ENCODE results near the gene METTL15. TPM values are rescaled to one million over a fixed set of nuclear protein-coding genes. Genes with fewer than 3 reads are reported as not detected.
"Not testable (repeated sequence)": the region's sequence is repeated elsewhere in the genome, so short reads cannot be mapped to it uniquely, and the experiment has no call there.

METTL15 gene
- total RNA-seq, 1 donor from 2014 or later, result 13.5 TPM

DNA sequence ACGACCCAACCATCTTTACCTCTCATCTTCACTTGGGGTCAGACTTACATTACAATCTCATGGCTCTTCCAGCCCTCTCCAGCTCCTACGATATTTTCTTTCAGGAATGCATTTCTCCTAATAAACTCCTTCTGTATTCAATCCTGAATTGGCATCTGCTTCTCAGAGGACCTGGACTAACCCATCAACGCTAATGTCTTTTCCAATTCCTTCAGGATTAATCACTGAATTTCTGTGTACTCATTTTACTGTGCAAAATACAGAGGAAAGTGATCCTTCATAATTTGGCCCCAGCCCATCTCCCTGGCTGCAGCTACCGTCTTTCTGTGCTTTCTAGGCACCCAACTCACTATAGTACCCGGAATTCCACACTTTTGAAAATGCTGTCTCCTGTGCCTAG lies 239.2 kb downstream of the METTL15 start:
- ATAC-seq, result no peak
- H3K9me3 ChIP-seq, result no peaks in the 10 kb centered on the region
- H3K27ac ChIP-seq, result no peak overlapping the region
- H3K27me3 ChIP-seq, result no peaks in the 10 kb centered on the region
- TF ChIP-seq, protein P1, sequence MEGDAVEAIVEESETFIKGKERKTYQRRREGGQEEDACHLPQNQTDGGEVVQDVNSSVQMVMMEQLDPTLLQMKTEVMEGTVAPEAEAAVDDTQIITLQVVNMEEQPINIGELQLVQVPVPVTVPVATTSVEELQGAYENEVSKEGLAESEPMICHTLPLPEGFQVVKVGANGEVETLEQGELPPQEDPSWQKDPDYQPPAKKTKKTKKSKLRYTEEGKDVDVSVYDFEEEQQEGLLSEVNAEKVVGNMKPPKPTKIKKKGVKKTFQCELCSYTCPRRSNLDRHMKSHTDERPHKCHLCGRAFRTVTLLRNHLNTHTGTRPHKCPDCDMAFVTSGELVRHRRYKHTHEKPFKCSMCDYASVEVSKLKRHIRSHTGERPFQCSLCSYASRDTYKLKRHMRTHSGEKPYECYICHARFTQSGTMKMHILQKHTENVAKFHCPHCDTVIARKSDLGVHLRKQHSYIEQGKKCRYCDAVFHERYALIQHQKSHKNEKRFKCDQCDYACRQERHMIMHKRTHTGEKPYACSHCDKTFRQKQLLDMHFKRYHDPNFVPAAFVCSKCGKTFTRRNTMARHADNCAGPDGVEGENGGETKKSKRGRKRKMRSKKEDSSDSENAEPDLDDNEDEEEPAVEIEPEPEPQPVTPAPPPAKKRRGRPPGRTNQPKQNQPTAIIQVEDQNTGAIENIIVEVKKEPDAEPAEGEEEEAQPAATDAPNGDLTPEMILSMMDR (IDR thresholded peaks at IDR 0.05), result no peak
- intact Hi-C loops (cut with DNase I), result no loop called here
- no peaks in the 10 kb centered on the region for H3K36me3 ChIP-seq
- H3K4me1 ChIP-seq, result no peaks in the 10 kb centered on the region
- no peak for DNase-seq
- no peak overlapping the region for H3K4me3 ChIP-seq

DNA sequence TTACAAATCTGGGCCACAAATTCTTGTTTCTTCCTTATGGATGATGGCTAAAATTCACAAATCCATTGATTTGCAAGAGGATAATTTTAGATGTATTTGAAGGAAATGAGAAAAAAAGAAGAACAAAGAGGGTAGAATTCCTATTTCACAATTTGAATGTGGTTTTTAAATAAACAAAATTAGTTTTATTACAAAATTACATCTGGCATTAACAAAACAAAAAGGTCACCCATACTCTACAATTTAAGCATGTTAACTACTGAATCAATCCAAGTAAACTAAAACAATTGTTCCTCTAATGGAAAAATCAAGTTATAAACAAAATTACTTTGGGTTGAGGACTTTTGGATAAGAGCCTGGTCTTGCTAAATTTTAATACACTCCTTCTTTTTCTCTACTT lies 242.0 kb downstream of the METTL15 start:
- TF ChIP-seq, protein P1 (IDR thresholded peaks at IDR 0.05), result no peak
- H3K4me1 ChIP-seq, result no peaks in the 10 kb centered on the region
- ATAC-seq (no peak), DNase-seq (no peak)
- H3K36me3 ChIP-seq, result no peaks in the 10 kb centered on the region
- no peak overlapping the region for H3K27ac ChIP-seq
- no peaks in the 10 kb centered on the region for H3K9me3 ChIP-seq
- H3K4me3 ChIP-seq, result no peak overlapping the region
- no peaks in the 10 kb centered on the region for H3K27me3 ChIP-seq
- intact Hi-C loops (cut with DNase I), result no loop called here

DNA sequence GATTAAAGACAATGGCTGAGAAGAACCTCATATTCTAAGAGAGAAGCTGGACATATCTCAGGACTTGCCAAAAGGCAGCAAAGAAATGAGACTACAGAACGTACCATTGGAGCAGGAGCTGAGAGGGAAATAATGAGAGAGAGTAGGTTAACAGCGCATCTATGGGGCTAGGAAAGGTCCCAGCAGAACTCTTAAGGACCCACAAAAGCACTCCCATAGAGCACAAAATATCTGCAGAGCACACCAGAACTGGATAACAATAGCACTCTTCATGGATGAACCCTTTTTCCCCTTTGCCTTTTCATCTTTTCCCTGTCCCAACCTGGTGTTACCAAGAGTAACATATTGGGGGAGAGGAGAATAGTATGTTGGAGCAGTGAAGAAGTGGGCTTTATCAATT lies 245.8 kb downstream of the METTL15 start:
- H3K27me3 ChIP-seq, result no peaks in the 10 kb centered on the region
- no peaks in the 10 kb centered on the region for H3K4me1 ChIP-seq
- ATAC-seq (no peak), DNase-seq (no peak)
- no peaks in the 10 kb centered on the region for H3K9me3 ChIP-seq
- intact Hi-C loops (cut with DNase I), result no loop called here
- no peak overlapping the region for H3K27ac ChIP-seq
- H3K4me3 ChIP-seq, result no peak overlapping the region
- TF ChIP-seq, protein P1 (IDR thresholded peaks at IDR 0.05), result no peak
- H3K36me3 ChIP-seq, result no peaks in the 10 kb centered on the region

DNA sequence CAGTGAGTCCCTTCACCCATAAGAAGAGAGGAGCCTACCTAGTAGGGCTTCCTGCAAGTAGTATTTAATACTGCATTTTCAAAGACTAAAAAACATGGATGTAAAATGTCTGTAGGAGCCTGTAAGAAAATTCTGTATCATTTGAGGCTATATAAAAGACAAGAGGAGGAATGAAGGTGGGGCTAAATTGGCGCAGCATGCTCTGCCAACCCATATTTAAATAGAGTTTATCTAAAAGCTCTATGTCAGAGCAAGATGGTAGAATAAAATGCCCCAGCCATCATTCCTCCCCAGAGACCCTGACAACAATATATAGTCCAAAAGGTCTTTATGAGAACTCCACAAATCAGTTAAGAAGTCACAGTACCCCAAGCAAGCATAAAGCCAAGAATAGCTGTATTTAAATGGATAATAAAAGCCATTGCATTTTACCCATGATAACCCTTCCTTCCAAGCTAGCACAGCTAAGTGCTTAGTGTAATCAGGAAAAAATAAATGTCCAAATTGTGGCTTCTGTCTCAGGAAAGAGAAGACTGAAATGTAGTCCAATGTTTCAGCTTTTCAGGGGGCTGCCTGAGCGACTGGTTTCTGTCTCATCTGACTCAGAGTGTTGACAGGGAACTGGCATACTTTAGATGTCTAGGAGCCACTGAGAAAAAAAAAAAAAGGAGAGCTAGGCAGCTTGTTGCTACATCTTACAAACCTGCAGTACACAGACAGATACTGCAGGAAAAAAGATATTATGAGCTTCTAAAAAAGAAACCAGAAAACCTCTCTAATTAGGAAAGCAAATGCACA lies 258.6 kb downstream of the METTL15 start:
- intact Hi-C loops (cut with DNase I), result no loop called here
- peaks cover 15% of the 10 kb centered on the region for H3K9me3 ChIP-seq
- TF ChIP-seq, protein P1 (IDR thresholded peaks at IDR 0.05), result no peak

DNA sequence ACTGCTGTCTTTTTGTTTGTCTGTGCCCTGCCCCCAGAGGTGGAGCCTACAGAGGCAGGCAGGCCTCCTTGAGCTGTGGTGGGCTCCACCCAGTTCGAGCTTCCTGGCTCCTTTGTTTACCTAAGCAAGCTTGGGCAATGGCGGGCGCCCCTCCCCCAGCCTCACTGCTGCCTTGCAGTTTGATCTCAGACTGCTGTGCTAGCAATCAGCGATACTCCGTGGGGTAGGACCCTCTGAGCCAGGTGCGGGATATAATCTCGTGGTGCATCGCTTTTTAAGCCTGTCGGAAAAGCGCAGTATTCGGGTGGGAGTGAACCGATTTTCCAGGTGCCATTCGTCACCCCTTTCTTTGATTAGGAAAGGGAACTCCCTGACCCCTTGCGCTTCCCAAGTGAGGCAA lies 269.9 kb downstream of the METTL15 start:
- DNase-seq; H3K9me3 ChIP-seq; H3K4me1 ChIP-seq; H3K27ac ChIP-seq; H3K4me3 ChIP-seq; H3K27me3 ChIP-seq; ATAC-seq; intact Hi-C loops (cut with DNase I); H3K36me3 ChIP-seq: not testable (repeated sequence)

More for the DNA sequence above, 258.6 kb downstream of the METTL15 start:
- Histone ChIP-seq H3K4me1 (no peaks in the 10 kb centered on the region), H3K4me3 (no peak overlapping the region), H3K27ac (no peak overlapping the region), H3K36me3 (no peaks in the 10 kb centered on the region), H3K27me3 (no peaks in the 10 kb centered on the region)
- ATAC-seq (no peak), DNase-seq (no peak)

Other genes with a start within 250 kb of the METTL15 start
- 1.6 TPM for gene KIF18A, start 232 bp upstream of the METTL15 start, total RNA-seq

Measured in upper lobe of right lung (tissue), 1 donor.